ENCODE measurements around the gene HAPSTR1.

HAPSTR1 gene

DNA sequence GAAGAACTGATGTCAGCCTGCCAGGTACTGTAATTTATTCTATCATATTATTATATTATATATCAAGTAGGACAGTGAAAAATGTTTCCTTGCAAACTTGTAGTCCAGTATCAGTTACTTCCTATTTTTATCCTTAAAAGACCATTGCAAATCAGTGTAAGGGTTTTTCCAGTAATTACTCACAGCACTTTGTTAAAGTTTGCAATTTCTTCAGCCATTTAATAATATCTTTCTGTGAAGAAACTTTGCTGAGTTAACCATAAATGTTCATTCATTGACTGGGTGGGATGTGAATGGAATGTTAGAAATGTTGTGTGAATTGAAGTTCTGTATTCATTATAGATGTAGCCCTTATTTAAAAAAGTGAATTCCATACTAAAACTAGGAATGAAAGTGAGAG lies 26.7 kb downstream of the HAPSTR1 start:
- Mint-ChIP-seq H3K27me3 (no peaks in the 10 kb centered on the region), H3K27ac (no peak overlapping the region), H3K9me3 (no peaks in the 10 kb centered on the region), H3K4me1 (peaks cover 74% of the 10 kb centered on the region), H3K4me3 (no peak overlapping the region)
- DNase-seq: no peak
- ATAC-seq: no peak

DNA sequence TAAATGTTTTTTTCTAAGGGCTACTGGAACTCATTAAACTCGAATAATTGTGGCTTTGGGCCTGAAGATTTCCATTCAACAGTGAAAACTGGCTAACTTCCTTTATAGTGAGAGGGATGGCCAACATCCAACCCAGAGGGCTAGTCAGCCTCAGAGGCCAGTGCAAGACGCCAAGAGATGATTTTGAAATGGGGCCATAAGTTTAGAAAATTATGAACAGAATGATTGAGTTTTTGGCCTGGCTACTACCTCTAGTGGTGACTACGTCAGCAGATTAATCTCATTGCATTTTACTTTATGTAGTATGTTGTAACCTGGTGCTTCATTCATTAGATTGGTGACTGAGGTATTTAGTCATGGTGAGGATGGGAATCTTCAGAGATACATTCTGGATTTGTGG lies 28.4 kb downstream of the HAPSTR1 start:
- Mint-ChIP-seq H3K4me3 (no peak overlapping the region), H3K4me1 (peaks cover 74% of the 10 kb centered on the region), H3K9me3 (no peaks in the 10 kb centered on the region), H3K27ac (peak overlapping the region in 1 of 2 donors; percentile 57), H3K27me3 (no peaks in the 10 kb centered on the region)
- no peak for ATAC-seq
- no peak for DNase-seq

DNA sequence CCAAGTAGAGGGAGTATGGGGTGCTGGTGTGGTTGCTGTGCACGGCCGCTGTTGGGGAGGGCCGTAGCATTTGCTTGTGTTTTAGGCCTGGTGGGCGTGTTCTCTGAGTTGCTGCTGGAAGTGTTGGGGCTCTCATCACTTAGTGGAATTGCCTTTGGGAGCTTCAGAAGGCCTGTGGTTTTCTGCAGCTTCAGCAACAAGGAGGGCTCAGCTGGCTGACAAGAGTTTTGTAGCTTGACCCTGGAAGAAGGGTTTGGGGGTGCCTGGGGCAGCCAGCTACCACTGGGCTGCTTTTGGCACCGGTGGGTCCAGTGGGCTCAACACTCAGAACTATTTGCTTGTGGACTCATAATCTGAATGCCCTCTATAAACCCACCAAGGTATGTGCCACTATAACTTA lies 30.9 kb downstream of the HAPSTR1 start:
- Mint-ChIP-seq H3K9me3 (no peaks in the 10 kb centered on the region), H3K4me3 (no peak overlapping the region), H3K4me1 (peaks cover 75% of the 10 kb centered on the region), H3K27ac (peak overlapping the region in 1 of 2 donors; percentile 21), H3K27me3 (no peaks in the 10 kb centered on the region)
- DNase-seq (no peak), ATAC-seq (no peak)

DNA sequence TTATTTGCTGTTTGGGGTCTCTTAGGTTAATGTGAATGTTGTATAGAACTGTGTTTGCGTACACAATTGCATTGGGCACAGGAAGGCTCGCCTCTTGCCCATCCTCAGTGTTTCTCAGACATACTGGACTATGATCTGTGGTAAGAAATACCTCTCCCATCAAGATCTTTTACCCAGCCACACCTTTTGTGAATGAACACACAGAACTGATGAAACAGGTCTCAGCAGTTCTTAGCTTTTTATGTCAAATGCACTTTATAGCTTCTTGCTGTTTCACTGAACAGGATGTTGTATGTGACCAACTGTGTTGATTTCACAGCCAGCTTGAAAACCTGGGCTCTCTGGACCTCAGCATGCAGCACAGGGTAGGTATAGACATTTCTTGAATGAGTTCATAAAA lies 31.5 kb downstream of the HAPSTR1 start:
- DNase-seq (no peak), ATAC-seq (no peak)
- no peaks in the 10 kb centered on the region for H3K9me3 Mint-ChIP-seq
- no peak overlapping the region for H3K4me3 Mint-ChIP-seq
- H3K27ac Mint-ChIP-seq: peak overlapping the region; percentile 12 to 76
- no peaks in the 10 kb centered on the region for H3K27me3 Mint-ChIP-seq
- H3K4me1 Mint-ChIP-seq: peaks cover 75% of the 10 kb centered on the region

DNA sequence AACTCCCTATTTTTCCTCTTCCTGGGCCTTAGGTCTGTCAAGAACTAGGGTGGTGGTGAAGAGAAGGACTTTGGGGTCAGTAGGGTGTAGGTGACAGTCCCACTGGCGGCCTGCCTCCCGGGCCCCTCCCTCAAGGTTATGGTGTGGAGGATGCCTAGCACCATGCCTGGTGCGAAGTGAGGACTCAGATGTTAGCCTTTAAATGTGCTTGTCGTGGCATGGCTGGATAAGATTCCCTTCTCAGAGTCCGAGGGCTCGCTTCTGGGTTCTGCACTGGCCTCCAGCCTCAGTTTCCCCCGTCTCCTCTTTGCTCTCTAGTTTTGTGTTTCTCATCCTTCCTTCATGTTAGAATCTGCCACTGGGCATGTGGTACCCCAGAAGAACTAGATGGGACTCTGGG lies 32.0 kb downstream of the HAPSTR1 start:
- no peak for ATAC-seq
- Mint-ChIP-seq H3K27me3 (no peaks in the 10 kb centered on the region), H3K27ac (peak overlapping the region; percentile 12 to 76), H3K9me3 (no peaks in the 10 kb centered on the region), H3K4me3 (no peak overlapping the region), H3K4me1 (peaks cover 80% of the 10 kb centered on the region)
- DNase-seq: no peak

DNA sequence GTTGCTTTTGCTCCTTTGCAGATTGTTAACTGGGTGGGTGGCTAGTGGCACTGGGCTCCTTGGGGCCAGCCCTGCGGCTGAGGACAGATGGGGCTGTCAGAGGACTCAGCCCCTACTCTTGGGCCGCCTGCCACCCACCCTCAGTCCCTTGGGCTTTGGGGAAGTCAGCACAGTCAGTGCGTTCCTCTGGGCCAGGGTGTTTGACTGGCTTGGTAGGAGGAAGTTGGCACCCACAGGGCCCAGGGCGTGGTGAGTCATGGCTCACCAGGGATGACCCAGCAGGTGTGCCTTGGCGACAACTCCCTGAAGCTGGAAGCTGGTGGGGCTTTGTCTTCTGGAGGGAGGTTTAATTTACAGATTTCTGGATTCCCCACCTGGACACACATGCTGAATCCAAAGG lies 32.4 kb downstream of the HAPSTR1 start:
- Mint-ChIP-seq H3K4me1 (peaks cover 82% of the 10 kb centered on the region), H3K9me3 (no peaks in the 10 kb centered on the region), H3K27me3 (no peaks in the 10 kb centered on the region), H3K4me3 (no peak overlapping the region), H3K27ac (no peak overlapping the region)
- DNase-seq (no peak), ATAC-seq (no peak)

DNA sequence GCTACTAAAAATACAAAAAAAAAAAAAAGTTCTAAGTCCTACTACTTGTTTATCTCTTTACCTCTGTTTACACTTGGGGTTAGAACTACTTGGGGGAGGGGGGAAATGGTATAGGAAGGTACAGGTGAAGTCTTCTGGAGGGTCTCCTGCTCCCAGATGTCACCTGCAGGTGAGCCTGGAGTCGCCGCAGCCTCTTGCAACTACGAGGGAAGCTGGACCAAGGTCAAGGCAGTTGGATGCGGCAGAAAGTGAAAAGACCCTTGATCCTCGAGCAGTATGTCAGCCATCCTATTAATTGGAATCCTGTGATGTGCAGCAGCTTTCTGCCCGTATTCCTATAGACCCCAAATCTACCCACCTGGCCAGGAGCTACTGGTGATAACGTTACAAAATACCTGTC lies 33.0 kb downstream of the HAPSTR1 start:
- peak overlapping the region; percentile 17 to 19 for H3K4me3 Mint-ChIP-seq
- H3K9me3 Mint-ChIP-seq: no peaks in the 10 kb centered on the region
- no peaks in the 10 kb centered on the region for H3K27me3 Mint-ChIP-seq
- H3K27ac Mint-ChIP-seq: peak overlapping the region; percentile 62 to 65
- ATAC-seq (no peak), DNase-seq (no peak)
- H3K4me1 Mint-ChIP-seq: peaks cover 81% of the 10 kb centered on the region

DNA sequence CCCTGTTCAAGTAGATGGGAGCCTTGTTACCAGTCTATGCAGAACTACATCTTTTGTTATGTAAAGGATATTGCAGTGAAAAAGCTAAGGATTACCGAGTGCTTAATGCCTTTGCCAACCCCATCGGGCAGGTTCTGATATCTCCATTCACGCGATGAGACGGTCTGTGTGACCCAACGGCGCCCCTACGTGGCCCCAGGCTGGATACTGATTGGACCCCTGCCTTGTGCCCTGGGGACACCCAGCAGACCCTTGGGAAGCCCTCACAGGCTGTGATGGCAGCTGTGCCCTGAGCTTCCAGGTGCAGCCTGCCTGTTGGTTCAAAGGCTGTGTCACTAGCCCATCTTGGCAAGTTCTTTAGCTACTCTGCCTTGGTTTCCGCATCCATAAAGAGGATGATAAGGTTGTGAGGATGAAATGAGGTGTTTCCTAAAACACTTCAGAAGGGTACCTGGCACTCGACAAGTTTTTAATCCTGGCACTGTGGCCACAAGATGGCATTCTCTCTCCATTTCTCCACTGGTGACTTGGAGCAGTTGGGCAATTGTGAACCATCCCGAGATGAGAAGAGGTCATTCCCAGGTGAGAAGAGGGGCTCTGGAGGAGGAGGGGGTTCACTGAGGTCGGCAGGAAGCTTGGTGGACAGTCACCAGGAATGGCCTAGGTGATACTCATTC lies 33.6 kb downstream of the HAPSTR1 start:
- DNase-seq: no peak
- no peak for ATAC-seq
- Mint-ChIP-seq H3K27me3 (no peaks in the 10 kb centered on the region), H3K4me1 (peaks cover 75% of the 10 kb centered on the region), H3K9me3 (no peaks in the 10 kb centered on the region), H3K27ac (peak overlapping the region; percentile 86 to 98), H3K4me3 (peak overlapping the region; percentile 10 to 63)

DNA sequence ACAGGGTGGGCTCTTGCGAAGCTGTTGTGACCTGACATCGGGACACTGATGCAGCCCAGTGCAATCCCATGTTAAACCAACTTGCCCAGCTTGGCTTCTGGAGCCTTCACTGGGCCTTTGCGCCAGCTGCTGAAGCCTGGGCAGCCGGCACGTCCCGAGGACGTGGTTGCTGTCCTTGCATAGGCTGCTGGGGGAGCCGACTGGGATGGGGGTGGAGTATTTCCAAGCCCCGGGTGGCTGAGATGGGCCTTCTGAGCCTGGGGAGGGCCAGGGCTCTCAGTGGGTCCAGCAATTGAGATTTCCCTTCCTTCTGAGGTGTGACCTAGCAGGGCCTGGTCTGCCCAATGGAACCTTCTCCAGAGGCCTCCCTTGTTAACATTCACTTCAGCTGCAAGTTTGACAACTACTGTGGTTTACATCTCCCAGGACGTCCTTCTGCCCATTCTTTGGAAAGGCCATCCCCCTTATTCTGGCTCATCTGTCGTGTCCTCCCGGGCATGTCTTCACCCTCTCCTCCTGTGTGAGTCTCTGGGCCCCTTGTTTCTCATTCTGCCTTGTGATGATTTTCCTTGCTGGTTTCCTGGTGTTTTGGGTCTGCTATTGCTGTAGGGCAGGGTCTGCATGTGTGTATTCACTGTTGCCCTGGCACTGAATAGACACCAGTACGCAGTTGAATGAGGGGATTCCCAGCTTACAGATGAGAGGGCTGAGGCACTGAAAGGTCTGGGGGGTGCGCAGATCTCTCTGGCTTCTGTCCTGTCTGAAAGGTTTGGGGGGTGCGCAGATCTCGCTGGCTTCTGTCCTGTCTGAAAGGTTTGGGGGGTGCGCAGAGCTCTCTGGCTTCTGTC lies 34.4 kb downstream of the HAPSTR1 start:
- peaks cover 76% of the 10 kb centered on the region for H3K4me1 Mint-ChIP-seq
- H3K27ac Mint-ChIP-seq: peak overlapping the region; percentile 78 to 98
- H3K27me3 Mint-ChIP-seq: no peaks in the 10 kb centered on the region
- peak; percentile 23 for ATAC-seq
- peak overlapping the region; percentile 52 to 66 for H3K4me3 Mint-ChIP-seq
- no peaks in the 10 kb centered on the region for H3K9me3 Mint-ChIP-seq
- DNase-seq: no peak

DNA sequence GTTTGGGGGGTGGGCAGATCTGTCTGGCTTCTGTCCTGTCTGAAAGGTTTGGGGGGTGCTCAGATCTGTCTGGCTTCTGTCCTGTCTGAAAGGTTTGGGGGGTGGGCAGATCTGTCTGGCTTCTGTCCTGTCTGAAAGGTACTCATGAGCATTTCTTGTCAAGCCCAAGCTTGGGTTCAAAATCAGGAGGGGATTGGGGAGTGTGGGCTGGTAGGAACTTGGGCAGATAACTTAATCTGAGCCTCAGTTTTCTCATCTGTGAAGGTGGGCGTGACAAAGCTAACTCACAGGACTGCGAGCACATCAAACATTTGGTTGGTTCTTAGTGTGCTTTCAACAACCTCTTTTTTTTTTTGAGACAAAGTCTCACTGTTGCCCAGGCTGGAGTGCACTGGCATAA lies 35.2 kb downstream of the HAPSTR1 start:
- ATAC-seq (no peak), DNase-seq (no peak)
- Mint-ChIP-seq H3K4me1 (peaks cover 78% of the 10 kb centered on the region), H3K9me3 (no peaks in the 10 kb centered on the region), H3K4me3 (peak overlapping the region; percentile 62 to 66), H3K27ac (peak overlapping the region; percentile 87 to 89), H3K27me3 (no peaks in the 10 kb centered on the region)

DNA sequence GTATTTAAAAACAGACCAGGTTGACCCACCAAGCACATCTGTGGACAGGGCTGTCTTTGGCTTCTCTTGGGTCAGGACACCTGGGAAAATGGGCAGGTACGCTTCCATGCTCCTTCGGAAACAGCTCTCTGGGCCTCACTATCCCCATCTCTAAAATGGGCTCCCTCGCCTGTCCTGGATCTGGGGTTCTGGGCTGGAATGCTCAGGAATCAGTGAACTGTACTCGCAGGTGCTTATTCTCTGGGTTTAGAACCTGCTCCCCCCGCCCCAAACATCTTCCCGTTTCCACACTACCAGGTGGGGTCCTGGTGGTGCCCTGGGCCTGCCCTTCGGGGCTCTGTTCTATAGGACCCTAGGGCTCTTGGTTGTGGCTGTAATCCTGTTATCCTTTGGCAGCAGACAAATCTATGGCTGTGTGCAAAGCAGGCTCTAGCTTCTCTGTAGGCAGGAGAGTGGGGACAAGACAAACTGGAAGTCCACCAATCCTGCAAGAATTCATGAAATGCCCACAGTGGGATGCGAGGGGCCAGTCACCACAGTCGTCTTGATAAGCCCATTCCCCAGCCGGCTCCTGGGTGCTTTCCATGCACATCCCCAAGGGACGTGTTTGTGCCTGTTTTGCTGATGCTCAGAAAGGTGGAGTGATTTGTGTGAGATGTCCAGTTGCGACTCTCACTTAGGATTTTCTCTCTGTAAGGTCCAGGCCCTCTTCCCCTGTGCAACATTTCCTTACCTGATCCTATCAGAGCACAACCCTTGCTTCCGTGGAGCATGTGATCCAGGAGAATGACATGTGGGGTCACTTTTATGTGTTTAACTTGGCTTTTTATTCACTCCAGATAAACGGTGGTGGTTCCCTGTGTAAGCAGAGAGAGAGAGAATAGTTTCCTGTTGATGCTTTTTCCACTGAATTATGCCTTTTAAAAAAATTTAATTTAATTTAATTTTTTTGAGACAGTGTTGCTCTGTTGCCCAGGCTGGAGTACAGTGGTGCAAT lies 37.2 kb downstream of the HAPSTR1 start:
- Mint-ChIP-seq H3K27ac (peak overlapping the region; percentile 78 to 93), H3K4me1 (peaks cover 61% of the 10 kb centered on the region)

DNA sequence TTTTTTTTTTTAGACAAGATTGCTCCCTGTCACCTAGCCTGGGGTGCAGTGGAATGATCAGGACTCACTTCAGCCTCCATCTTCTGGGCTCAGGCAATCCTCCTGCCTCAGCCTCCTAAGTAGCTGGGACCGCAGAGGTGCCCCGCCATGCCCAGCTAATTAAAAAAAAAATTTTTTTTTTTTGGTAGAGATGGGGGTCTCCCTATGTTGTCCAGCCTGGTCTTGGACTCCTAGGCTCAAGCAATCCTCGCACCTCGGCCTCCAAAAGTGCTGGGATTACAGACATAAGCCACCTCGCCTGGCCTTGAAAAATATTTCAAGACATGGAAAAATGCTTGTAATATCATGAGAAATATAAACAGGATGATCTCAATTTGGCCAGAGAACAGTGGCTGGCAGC lies 42.9 kb downstream of the HAPSTR1 start:
- DNase-seq (no peak), ATAC-seq (no peak)
- Mint-ChIP-seq H3K4me3 (no peak overlapping the region), H3K27ac (no peak overlapping the region), H3K9me3 (no peaks in the 10 kb centered on the region), H3K27me3 (peaks cover 9% of the 10 kb centered on the region), H3K4me1 (peaks cover 30% of the 10 kb centered on the region)

More for the DNA sequence above, 37.2 kb downstream of the HAPSTR1 start:
- DNase-seq (no peak), ATAC-seq (no peak)
- H3K4me3 Mint-ChIP-seq: peak overlapping the region in 1 of 2 donors; percentile 66
- H3K9me3 Mint-ChIP-seq: no peaks in the 10 kb centered on the region
- H3K27me3 Mint-ChIP-seq: no peaks in the 10 kb centered on the region

DNA sequence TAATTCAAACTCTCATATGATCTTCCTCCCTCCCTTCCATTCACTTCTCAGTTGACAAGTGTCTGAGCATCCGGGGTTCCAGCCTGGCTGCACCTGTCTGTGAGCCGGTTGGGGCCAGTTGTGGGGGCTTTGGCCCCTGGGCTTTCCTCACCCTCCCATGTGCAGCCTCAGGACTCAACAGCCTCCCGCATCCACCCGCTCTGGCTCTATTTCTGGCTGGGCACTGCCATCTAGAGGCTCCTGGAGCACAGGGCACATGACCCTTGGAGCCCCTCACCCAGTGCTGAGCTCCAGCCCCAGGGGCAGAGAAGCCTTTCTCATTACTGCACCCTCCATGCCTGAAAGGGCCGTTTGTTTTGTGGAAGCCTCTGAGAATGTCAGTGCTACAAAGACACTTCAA lies 43.3 kb downstream of the HAPSTR1 start:
- peak; percentile 62 to 74 for DNase-seq
- H3K27ac Mint-ChIP-seq: no peak overlapping the region

DNA sequence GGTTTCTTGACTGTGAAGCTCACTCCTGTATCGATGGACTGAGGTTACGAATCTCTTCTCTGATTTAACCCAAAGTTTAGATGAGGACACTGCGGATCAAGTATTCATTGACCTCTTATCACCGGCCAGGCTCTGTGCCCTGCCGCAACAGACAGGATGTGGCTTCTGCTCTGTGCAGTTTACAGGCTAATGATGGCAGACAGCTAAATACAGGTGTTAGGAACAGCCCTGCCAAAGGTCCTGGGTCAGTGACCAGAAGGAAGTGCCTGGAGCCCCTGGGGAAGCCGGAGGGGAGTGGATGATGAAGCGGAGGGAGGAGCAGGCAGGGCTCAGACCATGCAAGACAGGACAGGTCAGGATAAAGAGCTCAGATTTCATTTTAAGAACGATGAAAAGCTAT lies 44.4 kb downstream of the HAPSTR1 start:
- peaks cover 35% of the 10 kb centered on the region for H3K4me1 Mint-ChIP-seq
- DNase-seq (no peak), ATAC-seq (no peak)
- H3K27ac Mint-ChIP-seq: peak overlapping the region in 1 of 2 donors; percentile 4
- no peak overlapping the region for H3K4me3 Mint-ChIP-seq
- peaks cover 10% of the 10 kb centered on the region for H3K27me3 Mint-ChIP-seq
- H3K9me3 Mint-ChIP-seq: no peaks in the 10 kb centered on the region

More for the DNA sequence above, 43.3 kb downstream of the HAPSTR1 start:
- Mint-ChIP-seq H3K4me3 (no peak overlapping the region), H3K9me3 (no peaks in the 10 kb centered on the region), H3K27me3 (peaks cover 10% of the 10 kb centered on the region), H3K4me1 (peaks cover 32% of the 10 kb centered on the region)
- ATAC-seq: peak; percentile 91

DNA sequence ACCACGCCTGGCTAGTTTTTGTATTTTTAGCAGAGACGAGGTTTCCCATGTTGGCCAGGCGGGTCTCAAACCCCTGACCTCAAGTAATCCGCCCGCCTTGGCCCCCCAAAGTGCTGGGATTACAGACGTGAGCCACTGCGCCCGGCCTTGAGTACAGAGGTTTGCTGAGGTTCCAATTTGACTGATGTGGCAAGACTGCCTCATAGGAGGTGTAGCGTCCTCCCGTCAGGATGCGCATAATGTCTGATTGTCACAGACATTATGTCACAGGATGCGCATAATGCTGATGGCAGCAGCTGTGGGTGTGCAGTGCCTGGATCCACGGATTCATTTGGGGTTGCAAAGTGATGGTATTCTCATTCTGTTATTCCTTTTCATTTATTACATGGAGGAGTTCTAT lies 45.2 kb downstream of the HAPSTR1 start:
- Mint-ChIP-seq H3K4me1 (peaks cover 32% of the 10 kb centered on the region), H3K27ac (no peak overlapping the region), H3K27me3 (peaks cover 10% of the 10 kb centered on the region), H3K9me3 (no peaks in the 10 kb centered on the region), H3K4me3 (no peak overlapping the region)
- DNase-seq (no peak), ATAC-seq (no peak)
